ENCODE data around the gene SIVA1.
A peak's percentile ranks its signal among the peaks of the same experiment; 100 is the strongest.
"Not testable (repeated sequence)": the region's sequence is repeated elsewhere in the genome, so short reads cannot be mapped to it uniquely, and the experiment has no call there.

Gene SIVA1

GRCh38 chr14:104722938-104723650 is 29.9 kb upstream of the SIVA1 start:
- Histone ChIP-seq H3K36me3 (ENCODE audit: control insufficient read depth, insufficient read depth, low read length) (no peaks in the 10 kb centered on the region), H3K27me3 (ENCODE audit: control insufficient read depth, insufficient read depth, low read length) (no peaks in the 10 kb centered on the region), H3K4me3 (ENCODE audit: low read depth, low read length) (peak overlapping the region; percentile 59), H3K9ac (ENCODE audit: low read depth, low read length) (no peak overlapping the region), H3K9me3 (ENCODE audit: control insufficient read depth, insufficient read depth, low read length) (no peaks in the 10 kb centered on the region), H3K4me1 (ENCODE audit: control insufficient read depth, insufficient read depth, low read length) (no peaks in the 10 kb centered on the region)

DNA sequence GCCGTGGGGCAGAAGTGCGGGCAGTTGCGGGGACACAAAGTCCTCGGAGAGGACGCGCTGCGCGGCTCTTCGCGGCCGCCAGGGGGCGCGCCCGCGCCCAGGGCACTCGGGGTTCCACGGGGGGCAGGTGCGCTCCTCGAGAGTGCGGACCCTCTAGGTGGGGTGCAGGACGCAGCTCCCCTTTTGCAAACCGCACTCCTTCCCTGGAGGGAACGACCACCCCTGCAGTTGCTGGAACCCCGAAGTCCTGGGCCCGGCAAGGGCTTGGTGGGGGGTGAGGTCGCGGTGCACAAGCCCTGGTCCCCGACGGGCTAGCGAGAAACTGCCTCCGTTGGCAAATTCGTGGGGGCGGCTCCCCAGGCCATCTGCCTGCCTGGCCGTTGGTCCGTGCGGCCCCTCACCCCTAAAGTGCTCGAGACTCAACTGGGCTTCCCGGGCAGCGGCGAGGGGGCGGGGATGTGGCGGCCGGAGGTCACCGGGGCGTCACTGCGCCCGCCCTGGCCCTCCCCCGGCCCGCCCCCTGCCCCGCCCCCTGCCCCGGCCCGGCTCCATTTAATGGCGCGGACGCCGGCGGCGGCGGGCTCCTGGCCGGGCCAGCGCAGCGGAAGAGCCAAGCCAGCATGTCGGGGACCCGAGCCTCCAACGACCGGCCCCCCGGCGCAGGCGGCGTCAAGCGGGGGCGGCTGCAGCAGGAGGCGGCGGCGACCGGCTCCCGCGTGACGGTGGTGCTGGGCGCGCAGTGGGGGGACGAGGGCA is 29.1 kb upstream of the SIVA1 start, which contains the start of gene ADSS1:
TSS of gene ADSS1 (plus strand) at position 579 of the 756 bp plus-strand sequence. CDS start at position 621, 42 bp downstream.
- no peak within 1 kb of the TSS for H3K9ac ChIP-seq (ENCODE audit: low read depth, low read length)

DNA sequence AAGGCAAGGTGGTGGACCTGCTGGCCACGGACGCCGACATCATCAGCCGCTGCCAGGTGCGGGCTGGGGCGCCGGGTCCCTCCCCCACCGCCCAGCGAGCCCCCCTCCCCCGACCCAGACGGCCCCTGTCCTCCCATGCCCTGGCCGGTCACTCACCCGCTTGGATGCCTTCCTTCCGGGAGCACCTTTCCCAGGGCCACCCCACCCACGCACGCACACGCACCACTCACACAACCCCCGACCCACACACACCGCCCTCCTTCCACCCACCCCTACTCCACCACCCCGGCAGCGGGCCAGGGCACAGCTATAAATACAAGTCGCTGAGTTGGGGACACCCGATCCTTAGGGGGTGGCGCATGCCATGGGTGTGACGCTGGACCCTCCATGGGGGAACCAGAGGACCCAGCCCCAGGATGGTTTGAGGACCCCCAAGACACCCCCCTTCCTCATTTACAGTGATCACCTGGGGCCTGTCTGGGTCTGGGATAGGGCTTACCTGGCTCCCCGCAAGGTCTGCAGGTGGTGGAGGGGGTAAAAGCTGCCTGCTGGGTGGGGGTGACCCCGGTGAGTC is 28.5 kb upstream of the SIVA1 start:
- H3K27me3 ChIP-seq (ENCODE audit: control insufficient read depth, insufficient read depth, low read length): no peaks in the 10 kb centered on the region
- no peak overlapping the region for H3K9ac ChIP-seq (ENCODE audit: low read depth, low read length)
- no peaks in the 10 kb centered on the region for H3K9me3 ChIP-seq (ENCODE audit: control insufficient read depth, insufficient read depth, low read length)
- no peaks in the 10 kb centered on the region for H3K4me1 ChIP-seq (ENCODE audit: control insufficient read depth, insufficient read depth, low read length)
- H3K4me3 ChIP-seq (ENCODE audit: low read depth, low read length): peak overlapping the region; percentile 50
- no peaks in the 10 kb centered on the region for H3K36me3 ChIP-seq (ENCODE audit: control insufficient read depth, insufficient read depth, low read length)

More for the DNA sequence above, 29.1 kb upstream of the SIVA1 start, which contains the start of gene ADSS1:
- H3K27me3 ChIP-seq (ENCODE audit: control insufficient read depth, insufficient read depth, low read length): no peaks in the 10 kb centered on the region
- H3K36me3 ChIP-seq (ENCODE audit: control insufficient read depth, insufficient read depth, low read length): no peaks in the 10 kb centered on the region
- peak within 1 kb of the TSS; percentile 59 for H3K4me3 ChIP-seq (ENCODE audit: low read depth, low read length)
- no peaks in the 10 kb centered on the region for H3K4me1 ChIP-seq (ENCODE audit: control insufficient read depth, insufficient read depth, low read length)
- H3K9me3 ChIP-seq (ENCODE audit: control insufficient read depth, insufficient read depth, low read length): no peaks in the 10 kb centered on the region

DNA sequence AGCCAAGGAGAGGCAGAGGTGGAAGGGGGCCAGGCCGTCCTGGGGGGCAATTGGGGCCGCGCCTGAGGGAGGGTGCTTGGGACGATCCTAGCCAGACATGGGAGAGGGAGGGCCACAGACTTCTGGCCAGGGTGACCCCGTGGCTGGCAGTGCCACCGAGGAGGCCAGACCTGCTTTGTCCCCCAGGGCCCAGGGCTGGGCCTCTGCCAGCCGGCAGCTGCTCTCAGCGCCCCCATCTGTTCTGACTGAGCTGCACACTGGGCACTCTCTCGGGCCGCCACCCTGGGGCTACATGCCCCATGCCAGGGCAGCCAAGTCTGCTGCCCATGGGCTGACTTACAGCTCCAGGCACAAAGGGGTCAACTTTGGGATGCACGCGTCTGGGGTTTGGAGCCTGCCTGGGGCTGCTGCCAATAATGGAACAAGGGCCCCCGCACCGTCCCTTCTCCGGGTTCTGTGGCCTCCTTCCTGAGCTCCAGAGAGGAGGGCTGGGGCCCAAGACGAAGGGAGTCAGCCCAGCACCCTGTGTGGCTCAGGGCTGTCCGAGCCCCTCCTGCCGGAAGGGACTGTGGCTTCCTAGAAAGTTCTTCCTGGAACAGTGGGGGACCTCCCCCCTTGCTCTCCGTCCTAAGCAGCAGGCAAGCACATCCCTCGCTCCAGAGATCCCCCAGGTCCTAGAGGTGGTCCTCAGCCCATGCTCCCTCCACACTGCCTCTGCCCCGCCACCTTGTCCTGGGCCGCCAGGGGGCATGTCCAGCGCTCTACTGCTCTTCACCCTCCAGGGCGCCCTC is 27.8 kb upstream of the SIVA1 start:
- no peak overlapping the region for H3K9ac ChIP-seq (ENCODE audit: low read depth, low read length)
- no peaks in the 10 kb centered on the region for H3K4me1 ChIP-seq (ENCODE audit: control insufficient read depth, insufficient read depth, low read length)
- no peaks in the 10 kb centered on the region for H3K36me3 ChIP-seq (ENCODE audit: control insufficient read depth, insufficient read depth, low read length)
- no peaks in the 10 kb centered on the region for H3K9me3 ChIP-seq (ENCODE audit: control insufficient read depth, insufficient read depth, low read length)
- H3K27me3 ChIP-seq (ENCODE audit: control insufficient read depth, insufficient read depth, low read length): no peaks in the 10 kb centered on the region
- H3K4me3 ChIP-seq (ENCODE audit: low read depth, low read length): peak overlapping the region; percentile 50

DNA sequence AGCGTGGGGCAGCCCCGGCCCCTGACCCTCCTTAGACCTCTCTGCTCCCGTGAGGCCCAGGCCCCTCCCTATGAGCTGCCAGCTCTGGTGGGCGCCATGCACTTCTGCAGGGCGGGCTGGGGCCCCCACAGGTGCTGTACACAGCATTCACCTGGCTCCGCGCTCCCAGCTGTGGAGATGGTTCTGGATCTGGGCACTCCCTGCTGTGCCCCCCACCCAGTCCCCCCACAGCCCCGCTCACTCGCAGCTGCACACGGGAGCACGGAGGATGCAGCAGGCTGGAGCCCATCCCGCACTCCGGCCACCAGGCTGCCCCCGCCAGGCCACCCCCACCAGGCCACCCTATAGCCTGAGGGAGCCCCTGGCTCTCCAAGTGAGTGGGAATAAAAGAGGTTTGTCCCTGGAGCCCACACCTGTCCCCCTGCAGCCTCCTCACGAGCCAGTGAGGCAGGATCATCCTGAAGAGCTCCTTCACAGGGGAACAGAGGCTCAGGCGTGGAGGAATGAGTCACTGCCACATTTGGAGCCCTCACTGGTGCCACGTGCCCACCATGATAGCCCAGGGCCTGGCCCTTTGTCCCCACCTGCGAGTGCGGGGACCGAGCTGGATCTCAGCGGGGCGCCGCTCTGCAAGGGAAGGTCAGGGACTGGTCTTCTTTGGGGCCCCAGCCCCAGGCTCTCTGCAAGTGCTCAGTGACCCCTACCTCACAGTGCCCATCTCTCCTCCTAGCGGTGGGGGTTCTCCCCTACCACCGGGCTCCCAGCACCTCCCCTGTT is 27.0 kb upstream of the SIVA1 start:
- Histone ChIP-seq H3K9ac (ENCODE audit: low read depth, low read length) (no peak overlapping the region), H3K4me3 (ENCODE audit: low read depth, low read length) (no peak overlapping the region), H3K4me1 (ENCODE audit: control insufficient read depth, insufficient read depth, low read length) (no peaks in the 10 kb centered on the region)

GRCh38 chr14:104726600-104727451 is 26.1 kb upstream of the SIVA1 start:
- H3K9me3 ChIP-seq (ENCODE audit: control insufficient read depth, insufficient read depth, low read length): no peaks in the 10 kb centered on the region
- H3K36me3 ChIP-seq (ENCODE audit: control insufficient read depth, insufficient read depth, low read length): no peaks in the 10 kb centered on the region
- no peak overlapping the region for H3K9ac ChIP-seq (ENCODE audit: low read depth, low read length)
- H3K27me3 ChIP-seq (ENCODE audit: control insufficient read depth, insufficient read depth, low read length): no peaks in the 10 kb centered on the region
- H3K4me1 ChIP-seq (ENCODE audit: control insufficient read depth, insufficient read depth, low read length): no peaks in the 10 kb centered on the region
- H3K4me3 ChIP-seq (ENCODE audit: low read depth, low read length): no peak overlapping the region

More for the DNA sequence above, 27.0 kb upstream of the SIVA1 start:
- no peaks in the 10 kb centered on the region for H3K9me3 ChIP-seq (ENCODE audit: control insufficient read depth, insufficient read depth, low read length)
- no peaks in the 10 kb centered on the region for H3K27me3 ChIP-seq (ENCODE audit: control insufficient read depth, insufficient read depth, low read length)
- H3K36me3 ChIP-seq (ENCODE audit: control insufficient read depth, insufficient read depth, low read length): no peaks in the 10 kb centered on the region

- Histone ChIP-seq H3K4me3 (ENCODE audit: low read depth, low read length) (no peak overlapping the region), H3K9me3 (ENCODE audit: control insufficient read depth, insufficient read depth, low read length) (no peaks in the 10 kb centered on the region), H3K9ac (ENCODE audit: low read depth, low read length) (no peak overlapping the region), H3K27me3 (ENCODE audit: control insufficient read depth, insufficient read depth, low read length) (no peaks in the 10 kb centered on the region), H3K36me3 (ENCODE audit: control insufficient read depth, insufficient read depth, low read length) (no peaks in the 10 kb centered on the region), H3K4me1 (ENCODE audit: control insufficient read depth, insufficient read depth, low read length) (no peaks in the 10 kb centered on the region)
These were observed 24.3 kb upstream of the SIVA1 start for GRCh38 chr14:104728631-104729030.

GRCh38 chr14:104729176-104729834 is 23.6 kb upstream of the SIVA1 start:
- H3K27me3 ChIP-seq (ENCODE audit: control insufficient read depth, insufficient read depth, low read length); H3K9ac ChIP-seq (ENCODE audit: low read depth, low read length); H3K9me3 ChIP-seq (ENCODE audit: control insufficient read depth, insufficient read depth, low read length); H3K4me1 ChIP-seq (ENCODE audit: control insufficient read depth, insufficient read depth, low read length); H3K36me3 ChIP-seq (ENCODE audit: control insufficient read depth, insufficient read depth, low read length); H3K4me3 ChIP-seq (ENCODE audit: low read depth, low read length): not testable (repeated sequence)

DNA sequence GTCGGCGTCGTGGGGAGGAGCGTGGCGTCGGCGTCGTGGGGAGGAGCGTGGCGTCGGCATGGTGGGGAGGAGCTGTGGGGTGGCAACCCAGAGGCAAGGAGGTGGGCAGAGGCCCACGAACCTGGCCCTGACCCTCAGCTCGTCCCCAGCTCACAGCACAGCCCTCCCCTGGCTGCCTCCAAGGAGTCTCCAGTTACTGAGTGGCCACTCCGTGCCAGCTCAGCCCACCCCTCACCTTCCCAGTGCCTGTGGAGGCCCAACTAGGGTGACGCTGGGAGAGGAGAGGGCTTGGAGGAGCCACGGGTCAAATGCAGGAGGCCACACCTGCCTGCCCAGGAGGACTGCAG is 23.1 kb upstream of the SIVA1 start:
- Histone ChIP-seq H3K4me3 (ENCODE audit: low read depth, low read length) (no peak overlapping the region), H3K4me1 (ENCODE audit: control insufficient read depth, insufficient read depth, low read length) (no peaks in the 10 kb centered on the region), H3K9ac (ENCODE audit: low read depth, low read length) (no peak overlapping the region), H3K27me3 (ENCODE audit: control insufficient read depth, insufficient read depth, low read length) (no peaks in the 10 kb centered on the region), H3K9me3 (ENCODE audit: control insufficient read depth, insufficient read depth, low read length) (no peaks in the 10 kb centered on the region), H3K36me3 (ENCODE audit: control insufficient read depth, insufficient read depth, low read length) (no peaks in the 10 kb centered on the region)

DNA sequence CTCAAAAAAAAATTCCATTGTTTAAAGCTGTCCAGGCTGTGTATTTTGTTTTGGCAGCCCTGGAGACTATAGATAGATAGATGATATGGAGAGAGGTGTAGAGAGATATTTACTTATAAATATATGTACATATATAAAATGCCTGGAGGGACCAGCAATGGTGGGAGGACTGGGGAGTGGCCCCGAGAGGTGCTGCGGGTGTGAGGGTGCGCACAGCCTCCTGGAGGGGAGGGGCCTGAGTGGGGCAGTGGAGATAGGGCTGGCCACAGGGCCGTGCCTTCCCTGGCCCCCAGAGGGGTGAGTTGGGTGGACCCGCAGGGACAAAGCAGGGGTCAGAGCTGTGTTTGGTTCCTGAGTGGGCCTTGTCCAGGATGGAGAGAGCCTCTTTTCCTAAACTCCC is 22.5 kb upstream of the SIVA1 start:
- H3K4me1 ChIP-seq (ENCODE audit: control insufficient read depth, insufficient read depth, low read length): no peaks in the 10 kb centered on the region

More for the DNA sequence above, 22.5 kb upstream of the SIVA1 start:
- H3K36me3 ChIP-seq (ENCODE audit: control insufficient read depth, insufficient read depth, low read length): no peaks in the 10 kb centered on the region
- no peaks in the 10 kb centered on the region for H3K27me3 ChIP-seq (ENCODE audit: control insufficient read depth, insufficient read depth, low read length)
- H3K9me3 ChIP-seq (ENCODE audit: control insufficient read depth, insufficient read depth, low read length): no peaks in the 10 kb centered on the region
- H3K4me3 ChIP-seq (ENCODE audit: low read depth, low read length): no peak overlapping the region
- H3K9ac ChIP-seq (ENCODE audit: low read depth, low read length): no peak overlapping the region

Measured in iPS-15b (cell line).